GM12892 (cell line): ENCODE data around the gene POLR3A.

ENCODE experiments used
- DNase-seq: peaks from one replicate; pipeline ENCODE4 v3.0.0; 2011; ENCODE audit not compliant: insufficient read length
- FAIRE-seq: peaks from 2 replicates; lab custom pipeline; 2011; peaks lifted over from hg19 to GRCh38; lab: Jason Lieb, UNC
- POLR2A ChIP-seq: IDR thresholded peaks from 2 replicates; pipeline ENCODE4 v1.6.1; 2011; ENCODE audit warnings: low read depth, low read length, control low read depth
- POLR2AphosphoS5 ChIP-seq: IDR thresholded peaks from 2 replicates; pipeline ENCODE4 v1.6.1; 2011; ENCODE audit warnings: low read depth, low read length, control low read depth
- TAF1 ChIP-seq: IDR thresholded peaks from 2 replicates; pipeline ENCODE4 v1.6.1; 2011; ENCODE audit warnings: low read depth, mild to moderate bottlenecking, control low read depth, low read length, borderline replicate concordance

The POLR3A gene

GRCh38 chr10:78033637-78034470 lies 4.5 kb upstream of the POLR3A start, which contains the start of gene RPS24:
Gene RPS24, plus strand, starts transcription at chr10:78033863. Its CDS starts 39 bp downstream, at chr10:78033902.
- peak; percentile 100 for TF ChIP-seq TAF1
- peak; percentile 99 for TF ChIP-seq POLR2AphosphoS5
- peak; percentile 99 for TF ChIP-seq POLR2A
- peak; percentile 79 for DNase-seq
- peak; percentile 78 for FAIRE-seq

- TF ChIP-seq POLR2A: no peak
- TF ChIP-seq POLR2AphosphoS5: no peak
- no peak for TF ChIP-seq TAF1
- no peak for DNase-seq
- FAIRE-seq: no peak
These were observed 4.0 kb upstream of the POLR3A start for GRCh38 chr10:78033387-78033636.

GRCh38 chr10:78028438-78029268 lies 662 bp downstream of the POLR3A start:
- DNase-seq: peak; percentile 28
- TF ChIP-seq POLR2AphosphoS5: no peak
- TF ChIP-seq TAF1: no peak
- no peak for TF ChIP-seq POLR2A
- FAIRE-seq: no peak

- TF ChIP-seq POLR2AphosphoS5: no peak
- TF ChIP-seq TAF1: no peak
- TF ChIP-seq POLR2A: no peak
- DNase-seq (no peak), FAIRE-seq (no peak)
These were observed 3.5 kb downstream of the POLR3A start for GRCh38 chr10:78025685-78026364.

GRCh38 chr10:78023741-78024140 lies 5.6 kb downstream of the POLR3A start:
- FAIRE-seq: no peak
- DNase-seq: no peak
- TF ChIP-seq TAF1 (no peak), POLR2AphosphoS5 (no peak), POLR2A (no peak)

GRCh38 chr10:78021201-78021600 lies 8.1 kb downstream of the POLR3A start:
- DNase-seq: no peak
- TF ChIP-seq TAF1 (no peak), POLR2A (no peak), POLR2AphosphoS5 (no peak)
- FAIRE-seq: no peak

- FAIRE-seq: no peak
- no peak for TF ChIP-seq POLR2A
- no peak for TF ChIP-seq POLR2AphosphoS5
- no peak for TF ChIP-seq TAF1
- DNase-seq: no peak
These were observed 10.1 kb downstream of the POLR3A start for GRCh38 chr10:78019264-78019663.

- DNase-seq (no peak), FAIRE-seq (no peak)
- no peak for TF ChIP-seq POLR2A
- TF ChIP-seq TAF1: no peak
- TF ChIP-seq POLR2AphosphoS5: no peak
These were observed 11.5 kb downstream of the POLR3A start for GRCh38 chr10:78017856-78018255.

GRCh38 chr10:78015546-78015945 lies 13.8 kb downstream of the POLR3A start:
- TF ChIP-seq TAF1: no peak
- no peak for TF ChIP-seq POLR2A
- no peak for TF ChIP-seq POLR2AphosphoS5
- no peak for FAIRE-seq
- DNase-seq: no peak

- FAIRE-seq (no peak), DNase-seq (no peak)
- TF ChIP-seq POLR2AphosphoS5 (no peak), TAF1 (no peak), POLR2A (no peak)
These were observed 15.8 kb downstream of the POLR3A start for GRCh38 chr10:78013564-78013963.

GRCh38 chr10:78011065-78011464 lies 18.2 kb downstream of the POLR3A start:
- DNase-seq: no peak
- no peak for TF ChIP-seq POLR2AphosphoS5
- no peak for TF ChIP-seq POLR2A
- TF ChIP-seq TAF1: no peak
- no peak for FAIRE-seq

- FAIRE-seq: no peak
- DNase-seq: no peak
- no peak for TF ChIP-seq TAF1
- no peak for TF ChIP-seq POLR2A
- TF ChIP-seq POLR2AphosphoS5: no peak
These were observed 19.0 kb downstream of the POLR3A start for GRCh38 chr10:78010278-78010677.
